Kidney epithelial cell (primary cell): ENCODE measurements around the gene MANBA. TPM values are rescaled to one million over a fixed set of nuclear protein-coding genes. Genes with fewer than 3 reads are reported as not detected.

Experiments
- DNase-seq: peaks from one replicate; pipeline ENCODE4 v3.0.0-alpha.2; 2010; ENCODE audit warnings: low read depth
- H3K27me3 ChIP-seq: 2 replicates; pipeline ENCODE4 v1.6.0; 2011; ENCODE audit warnings: low read length; ENCODE audit not compliant: control insufficient read depth, insufficient read depth
- H3K36me3 ChIP-seq: 2 replicates; pipeline ENCODE4 v1.5.1; 2011; ENCODE audit warnings: low read length; ENCODE audit not compliant: control insufficient read depth, insufficient read depth
- H3K4me3 ChIP-seq: 2 replicates; pipeline ENCODE4 v1.5.1; 2011; ENCODE audit warnings: low read depth, mild to moderate bottlenecking, control low read depth, low read length
- total RNA-seq: library from RNA; depleted of rRNA; stranded (reverse); fragments of >200 nt; gene quantifications from 2 replicates; pipeline ENCODE4 v1.2.3, GENCODE V29; 2015
- TF ChIP-seq, protein P1 (sequence below): IDR thresholded peaks from 2 replicates; pipeline ENCODE4 v1.5.1; 2011; ENCODE audit warnings: mild to moderate bottlenecking, moderate library complexity, low read length, control low read depth, inconsistent platforms; ENCODE audit not compliant: insufficient read depth, poor library complexity, severe bottlenecking

Gene MANBA
- total RNA-seq, 1 donor from 2014 or later: 14.7 TPM

DNA sequence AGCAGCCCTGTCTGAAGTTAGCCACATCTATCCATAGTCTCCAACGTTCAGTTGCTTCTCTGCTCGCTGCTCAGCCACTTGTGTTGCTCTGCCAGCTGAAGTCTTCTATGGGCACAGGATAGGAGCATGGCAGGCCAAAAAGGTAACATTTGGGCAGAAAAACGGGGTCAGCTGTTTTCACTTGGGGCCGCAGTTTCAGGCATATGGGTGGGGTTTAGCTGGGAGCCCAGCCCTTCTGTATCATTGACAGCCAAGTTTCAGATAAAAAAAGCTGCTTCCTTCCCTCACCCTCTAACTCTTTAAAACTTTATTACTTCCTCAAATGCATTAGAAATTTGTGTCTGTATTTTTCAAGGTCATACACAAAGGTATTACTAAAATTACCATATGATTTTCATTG, 18.4 kb upstream of the MANBA start:
- Histone ChIP-seq H3K4me3 (no peak overlapping the region), H3K36me3 (no peaks in the 10 kb centered on the region), H3K27me3 (peaks cover 2% of the 10 kb centered on the region)
- DNase-seq: no peak
- TF ChIP-seq, protein P1, sequence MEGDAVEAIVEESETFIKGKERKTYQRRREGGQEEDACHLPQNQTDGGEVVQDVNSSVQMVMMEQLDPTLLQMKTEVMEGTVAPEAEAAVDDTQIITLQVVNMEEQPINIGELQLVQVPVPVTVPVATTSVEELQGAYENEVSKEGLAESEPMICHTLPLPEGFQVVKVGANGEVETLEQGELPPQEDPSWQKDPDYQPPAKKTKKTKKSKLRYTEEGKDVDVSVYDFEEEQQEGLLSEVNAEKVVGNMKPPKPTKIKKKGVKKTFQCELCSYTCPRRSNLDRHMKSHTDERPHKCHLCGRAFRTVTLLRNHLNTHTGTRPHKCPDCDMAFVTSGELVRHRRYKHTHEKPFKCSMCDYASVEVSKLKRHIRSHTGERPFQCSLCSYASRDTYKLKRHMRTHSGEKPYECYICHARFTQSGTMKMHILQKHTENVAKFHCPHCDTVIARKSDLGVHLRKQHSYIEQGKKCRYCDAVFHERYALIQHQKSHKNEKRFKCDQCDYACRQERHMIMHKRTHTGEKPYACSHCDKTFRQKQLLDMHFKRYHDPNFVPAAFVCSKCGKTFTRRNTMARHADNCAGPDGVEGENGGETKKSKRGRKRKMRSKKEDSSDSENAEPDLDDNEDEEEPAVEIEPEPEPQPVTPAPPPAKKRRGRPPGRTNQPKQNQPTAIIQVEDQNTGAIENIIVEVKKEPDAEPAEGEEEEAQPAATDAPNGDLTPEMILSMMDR: no peak

DNA sequence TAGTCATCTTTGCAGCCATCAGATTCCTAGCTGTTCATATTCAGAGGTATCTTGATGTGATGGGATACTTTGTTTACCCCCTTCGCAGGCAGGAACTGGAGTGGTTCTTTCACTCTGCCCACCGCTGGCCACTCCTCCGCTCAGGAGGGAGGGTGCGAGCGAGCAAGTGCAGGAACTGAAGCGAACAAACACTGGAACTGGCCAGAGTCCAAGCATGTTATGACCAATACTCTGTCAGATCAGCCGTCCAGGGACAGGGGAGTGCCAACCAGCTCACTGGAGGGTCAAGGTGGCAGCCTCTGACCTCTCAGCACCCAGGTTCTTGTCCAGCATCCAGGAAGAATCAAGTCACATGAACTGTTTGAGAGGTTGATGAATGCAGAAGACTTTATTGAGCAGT, 18.0 kb upstream of the MANBA start:
- TF ChIP-seq, protein P1: no peak
- Histone ChIP-seq H3K36me3 (no peaks in the 10 kb centered on the region), H3K27me3 (peaks cover 2% of the 10 kb centered on the region), H3K4me3 (no peak overlapping the region)
- DNase-seq: no peak

DNA sequence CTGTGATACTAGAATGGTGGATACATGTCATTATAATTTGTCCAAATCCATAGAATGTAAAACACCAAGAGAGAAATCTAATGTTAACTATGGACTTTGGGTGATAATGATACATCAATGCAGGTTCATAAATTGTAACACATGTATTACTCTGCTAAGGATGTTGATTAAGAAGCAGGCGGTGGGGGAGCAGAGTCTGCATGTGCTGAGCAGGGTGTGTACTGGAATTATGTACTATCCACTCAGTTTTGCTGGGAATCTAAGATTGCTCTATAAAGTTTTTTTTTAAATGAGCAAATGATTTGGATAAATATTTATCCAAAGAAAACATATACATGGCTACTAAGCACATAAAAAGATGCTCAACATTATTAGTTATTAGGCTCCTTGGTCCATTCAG, 15.0 kb upstream of the MANBA start:
- peaks cover 2% of the 10 kb centered on the region for H3K27me3 ChIP-seq
- DNase-seq: no peak
- H3K4me3 ChIP-seq: no peak overlapping the region
- TF ChIP-seq, protein P1: no peak
- no peaks in the 10 kb centered on the region for H3K36me3 ChIP-seq

DNA sequence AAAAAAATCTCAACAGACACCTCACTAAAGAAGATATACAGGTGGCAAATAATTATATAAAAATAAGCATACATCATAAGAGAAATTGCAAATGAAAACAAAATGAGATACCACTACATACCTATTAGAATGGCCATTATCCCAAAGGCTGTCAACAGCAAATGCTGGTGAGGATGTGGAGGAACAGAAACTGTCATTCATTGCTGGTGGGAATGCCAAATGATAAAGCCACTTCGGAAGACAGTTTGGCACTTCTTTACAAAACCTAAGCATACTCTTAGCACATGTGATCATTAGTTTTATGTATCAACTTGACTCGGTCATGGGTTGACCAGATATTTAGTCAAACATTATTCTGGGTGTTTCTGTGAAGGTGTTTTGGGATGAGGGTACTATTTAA, 13.5 kb upstream of the MANBA start:
- H3K4me3 ChIP-seq: no peak overlapping the region
- TF ChIP-seq, protein P1: no peak
- DNase-seq: no peak
- H3K27me3 ChIP-seq: peaks cover 2% of the 10 kb centered on the region
- H3K36me3 ChIP-seq: no peaks in the 10 kb centered on the region

DNA sequence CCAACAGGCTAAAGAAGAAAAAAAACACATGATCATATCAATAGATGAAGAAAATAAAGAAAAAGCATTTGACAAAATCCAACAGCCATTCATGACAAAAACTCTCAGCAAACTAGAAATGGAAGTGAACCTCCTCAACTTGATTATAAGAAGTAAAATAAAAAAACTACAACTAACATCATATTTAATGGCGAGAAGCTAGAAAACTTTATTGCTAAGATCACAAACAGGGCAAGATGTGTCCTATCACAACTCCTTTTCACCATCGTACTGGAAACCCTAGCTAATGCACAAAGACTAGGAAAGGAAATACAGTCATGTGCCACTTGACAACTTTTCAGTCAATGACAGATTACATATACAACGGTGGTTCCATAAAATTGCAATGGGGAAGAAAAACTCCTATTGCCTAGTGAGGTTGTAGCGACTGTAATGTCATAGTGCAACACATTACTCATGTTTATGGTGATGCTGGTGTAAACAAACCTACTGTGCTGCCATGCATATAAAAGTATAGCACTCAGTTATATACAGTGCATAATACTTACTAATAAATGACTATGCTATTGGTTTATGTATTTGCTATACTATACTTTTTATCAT, 12.1 kb upstream of the MANBA start:
- no peak for DNase-seq
- H3K4me3 ChIP-seq: no peak overlapping the region
- TF ChIP-seq, protein P1: no peak
- H3K27me3 ChIP-seq: no peaks in the 10 kb centered on the region
- H3K36me3 ChIP-seq: no peaks in the 10 kb centered on the region

DNA sequence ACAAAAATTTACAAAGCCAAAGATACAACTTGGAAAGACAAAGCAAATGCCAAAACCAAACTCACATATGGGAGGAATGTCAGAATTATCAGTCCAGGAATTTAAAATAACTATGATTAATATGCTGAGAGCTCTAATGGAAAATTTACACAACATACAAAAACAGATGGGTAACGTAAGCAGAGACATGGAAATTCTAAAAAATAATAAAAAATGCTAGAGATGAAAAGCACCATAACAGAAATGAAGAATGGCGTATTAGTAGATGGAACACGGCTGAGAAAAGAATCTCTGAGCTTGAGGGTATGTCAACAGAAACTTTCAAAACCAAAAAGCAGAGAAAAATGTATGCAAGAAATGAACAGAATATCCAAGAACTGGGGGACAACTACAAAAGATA, 4.1 kb upstream of the MANBA start:
- Histone ChIP-seq H3K4me3 (no peak overlapping the region), H3K36me3 (no peaks in the 10 kb centered on the region), H3K27me3 (no peaks in the 10 kb centered on the region)
- TF ChIP-seq, protein P1: no peak
- DNase-seq: no peak
